GM18951 (cell line): ENCODE results near the gene DMRTA1.
"Not testable (repeated sequence)": the region's sequence is repeated elsewhere in the genome, so short reads cannot be mapped to it uniquely, and the experiment has no call there.

Experiments
- POLR2A ChIP-seq: IDR thresholded peaks from 4 replicates; pipeline ENCODE4 v1.6.1; 2011; ENCODE audit warnings: mild to moderate bottlenecking; ENCODE audit not compliant: insufficient read length, insufficient read depth; ENCODE audit errors: extremely low read depth
- in situ Hi-C: fragments of 300-500 bp; cut with MboI; formaldehyde crosslinking; loops from one replicate; pipeline ENCODE4 v1.12.0; 2022; ENCODE audit warnings: low sequenced_read_pairs, mixed read lengths, inconsistent platforms; ENCODE audit not compliant: unreplicated experiment

DMRTA1 gene

GRCh38 chr9:22446589-22446949, at the start of gene DMRTA1:
Gene DMRTA1, plus strand, starts transcription at chr9:22446824. Its CDS starts 242 bp downstream, at chr9:22447066.
- in situ Hi-C loops, result loop anchor here (10.0 kb wide), 1 partner anchor 632 kb away; no protein-coding TSS in a partner anchor

GRCh38 chr9:22401671-22402070, 45.0 kb upstream of the DMRTA1 start:
- no peak for TF ChIP-seq POLR2A
- in situ Hi-C loops, result no loop called here

More at GRCh38 chr9:22446589-22446949, at the start of gene DMRTA1:
- TF ChIP-seq POLR2A, result no peak

- TF ChIP-seq POLR2A, result no peak
- in situ Hi-C loops, result no loop called here
Observed at GRCh38 chr9:22405869-22406659, 40.6 kb upstream of the DMRTA1 start.

- no peak for TF ChIP-seq POLR2A
- in situ Hi-C loops, result no loop called here
Observed at GRCh38 chr9:22413884-22414283, 32.7 kb upstream of the DMRTA1 start.

GRCh38 chr9:22415941-22416691, 30.5 kb upstream of the DMRTA1 start:
- no peak for TF ChIP-seq POLR2A
- in situ Hi-C loops, result no loop called here

GRCh38 chr9:22416692-22417060, 29.9 kb upstream of the DMRTA1 start:
- no peak for TF ChIP-seq POLR2A
- in situ Hi-C loops, result no loop called here

- in situ Hi-C loops, result no loop called here
- TF ChIP-seq POLR2A, result no peak
Observed at GRCh38 chr9:22423566-22423965, 23.1 kb upstream of the DMRTA1 start.

GRCh38 chr9:22424616-22425015, 22.0 kb upstream of the DMRTA1 start:
- in situ Hi-C loops, result no loop called here
- no peak for TF ChIP-seq POLR2A

- no peak for TF ChIP-seq POLR2A
- in situ Hi-C loops, result no loop called here
Observed at GRCh38 chr9:22425551-22425950, 21.1 kb upstream of the DMRTA1 start.

- TF ChIP-seq POLR2A, result no peak
- in situ Hi-C loops, result no loop called here
Observed at GRCh38 chr9:22427226-22427880, 19.3 kb upstream of the DMRTA1 start.

GRCh38 chr9:22433691-22434090, 12.9 kb upstream of the DMRTA1 start:
- TF ChIP-seq POLR2A, result no peak
- in situ Hi-C loops, result no loop called here

- in situ Hi-C loops, result not testable (repeated sequence)
Observed at GRCh38 chr9:22435252-22435651, 11.4 kb upstream of the DMRTA1 start.

- in situ Hi-C loops, result not testable (repeated sequence)
Observed at GRCh38 chr9:22437461-22438067, 9.1 kb upstream of the DMRTA1 start.
